NCI-H1092 (cell line): ENCODE data around the gene MT1B.
"Not testable (repeated sequence)": the region's sequence is repeated elsewhere in the genome, so short reads cannot be mapped to it uniquely, and the experiment has no call there.

Experiments
- DNase-seq: peaks from one replicate; lab custom pipeline; 2025; lab: John Stamatoyannopoulos, UW

The MT1B gene

GRCh38 chr16:56637814-56638750 is 13.6 kb upstream of the MT1B start, which contains the start of gene MT1A:
Gene MT1A, plus strand, starts transcription at chr16:56638666. Its CDS starts 73 bp downstream, at chr16:56638739.
- DNase-seq = no peak

- DNase-seq = no peak
Observed at GRCh38 chr16:56639045-56639444, 12.6 kb upstream of the MT1B start.

GRCh38 chr16:56640076-56640475 is 11.6 kb upstream of the MT1B start:
- no peak for DNase-seq

GRCh38 chr16:56641166-56641565 is 10.5 kb upstream of the MT1B start:
- no peak for DNase-seq

GRCh38 chr16:56643080-56643778 is 8.5 kb upstream of the MT1B start:
- no peak for DNase-seq

GRCh38 chr16:56643833-56644232 is 7.9 kb upstream of the MT1B start:
- DNase-seq = no peak

- no peak for DNase-seq
Observed at GRCh38 chr16:56645311-56645710, 6.4 kb upstream of the MT1B start.

GRCh38 chr16:56645838-56646237 is 5.8 kb upstream of the MT1B start:
- no peak for DNase-seq

- no peak for DNase-seq
Observed at GRCh38 chr16:56647641-56648431, 3.9 kb upstream of the MT1B start.

- DNase-seq = no peak
Observed at GRCh38 chr16:56649271-56649670, 2.4 kb upstream of the MT1B start.

GRCh38 chr16:56649820-56650219 is 1.9 kb upstream of the MT1B start:
- no peak for DNase-seq

- no peak for DNase-seq
Observed at GRCh38 chr16:56652600-56652999, 914 bp downstream of the MT1B start.

- no peak for DNase-seq
Observed at GRCh38 chr16:56653218-56653617, 1.5 kb downstream of the MT1B start.

- DNase-seq = no peak
Observed at GRCh38 chr16:56657555-56658326, 6.1 kb downstream of the MT1B start, which contains the start of gene MT1F. Gene MT1F, plus strand, starts transcription at chr16:56657959. Its CDS starts 100 bp downstream, at chr16:56658059.

- DNase-seq = no peak
Observed at GRCh38 chr16:56658327-56658875, 6.7 kb downstream of the MT1B start.

GRCh38 chr16:56662357-56663354 is 11.0 kb downstream of the MT1B start:
- no peak for DNase-seq

- DNase-seq = no peak
Observed at GRCh38 chr16:56664506-56664905, 12.8 kb downstream of the MT1B start.

- DNase-seq = not testable (repeated sequence)
Observed at GRCh38 chr16:56665286-56666261, 13.9 kb downstream of the MT1B start.
